Right cardiac atrium (tissue), 5 donors: ENCODE results near the gene TTC21B. TPM values are rescaled to one million over a fixed set of nuclear protein-coding genes. Genes with fewer than 3 reads are reported as not detected.

Experiments
- ATAC-seq, 2 donors: fragments of 200-7000 bp; cut with Tn5 transposase; one replicate each; pipeline versions ENCODE4 v1.8.0 to v1.9.1; 2020; ENCODE audit warnings: moderate library complexity in 2 of 2, mild to moderate bottlenecking in 1 of 2
- DNase-seq, 3 donors: peaks; one replicate each; pipeline ENCODE4 v3.0.0-alpha.2; 2020
- H3K27ac ChIP-seq: one replicate; pipeline ENCODE4 v1.5.1; 2013; ENCODE audit warnings: mild to moderate bottlenecking, low read length, control low read depth, moderate library complexity
- H3K27me3 ChIP-seq: one replicate; pipeline ENCODE4 v1.6.1; 2013; ENCODE audit not compliant: control insufficient read depth, insufficient read depth
- H3K4me1 ChIP-seq: one replicate; pipeline ENCODE4 v1.6.1; 2013; ENCODE audit warnings: low read length; ENCODE audit not compliant: control insufficient read depth, insufficient read depth
- H3K4me3 ChIP-seq: one replicate; pipeline ENCODE4 v1.5.1; 2013; ENCODE audit warnings: low read length, control low read depth
- H3K9me3 ChIP-seq: one replicate; pipeline ENCODE4 v1.6.1; 2013; ENCODE audit warnings: low read length; ENCODE audit not compliant: control insufficient read depth
- WGBS: extraction: QIAGEN DNeasy Blood & Tissue Kit; methylation state at CpG from one replicate; pipeline ENCODE4 v1.1.7; 2013; 5-methylcytosine and 5-hydroxymethylcytosine counted together
- intact Hi-C, 4 donors: fragments of 100-400 bp; cut with DNase I; formaldehyde crosslinking; loops; one replicate each; pipeline versions ENCODE4 v1.11.0 to v1.14.0; 2022 to 2023
- polyA plus RNA-seq: library from polyadenylated mRNA; stranded (reverse); fragments of 200-250 nt; gene quantifications from one replicate; pipeline ENCODE4 v1.2.3, GENCODE V29; 2013
- total RNA-seq, 4 donors: library from RNA; stranded (reverse); fragmentation: NEBNext Ultra II Directional; extraction: Animal tissue kit (Norgen Biotek cat#: 25700); gene quantifications; one replicate each; pipeline ENCODE4 v1.2.1, GENCODE V29; 2021
- donor health status: healthy with polysubstance abuse.
- donor health status: DM: no; HTN: yes; CAD: no.
- donor health status: DM: no; HTN: no; CAD: no.
- donor health status: DM: no; HTN: yes; CAD: no; lungs with severe emphysema.
- donor health status: DM: yes; HTN: yes; CAD: no.

Gene TTC21B
- total and polyA plus RNA-seq, 5 donors = 6.5 to 19.7 (median 16.4) TPM

- no peak overlapping the region for H3K27ac ChIP-seq
- no peak overlapping the region for H3K4me3 ChIP-seq
- H3K4me1 ChIP-seq = no peaks in the 10 kb centered on the region
- 90% methylated on average over 3 of the region's 3 CpGs for WGBS
- DNase-seq (no peak), ATAC-seq (no peak)
- H3K27me3 ChIP-seq = no peaks in the 10 kb centered on the region
- intact Hi-C loops = loop anchor here in 3 of 4 donors (10.0 kb wide), 2 partner anchors 166 to 176 kb away; partner anchors contain the start of gene SCN1A (in 1 of the 3)
- H3K9me3 ChIP-seq = no peaks in the 10 kb centered on the region
Measured at GRCh38 chr2:165958313-165958960, 4.9 kb upstream of the TTC21B start.

GRCh38 chr2:165957030-165957675 lies 3.6 kb upstream of the TTC21B start:
- 81% methylated on average over 60 of the region's 60 CpGs for WGBS
- no peaks in the 10 kb centered on the region for H3K9me3 ChIP-seq
- no peak overlapping the region for H3K27ac ChIP-seq
- DNase-seq = peak in 2 of 3 donors; percentile 51 to 60
- no peaks in the 10 kb centered on the region for H3K27me3 ChIP-seq
- no peak overlapping the region for H3K4me3 ChIP-seq
- intact Hi-C loops = loop anchor here in 3 of 4 donors (10.0 kb wide), 2 partner anchors 168 to 178 kb away; partner anchors contain the start of gene SCN1A (in 1 of the 3)
- H3K4me1 ChIP-seq = no peaks in the 10 kb centered on the region
- no peak for ATAC-seq

GRCh38 chr2:165953306-165953654 lies 296 bp downstream of the TTC21B start:
- WGBS = under 1% methylated on average over 24 of the region's 24 CpGs
- H3K9me3 ChIP-seq = no peaks in the 10 kb centered on the region

GRCh38 chr2:165952741-165953211 lies 800 bp downstream of the TTC21B start:
- intact Hi-C loops = loop anchor here in 3 of 4 donors (10.0 kb wide), 2 partner anchors 172 to 182 kb away; partner anchors contain the start of gene SCN1A (in 1 of the 3)
- Histone ChIP-seq H3K4me3 (peak overlapping the region; percentile 64), H3K27ac (no peak overlapping the region), H3K27me3 (no peaks in the 10 kb centered on the region), H3K4me1 (peaks cover 2% of the 10 kb centered on the region), H3K9me3 (no peaks in the 10 kb centered on the region)
- 11% methylated on average over 4 of the region's 4 CpGs for WGBS
- ATAC-seq (no peak), DNase-seq (no peak)

More at GRCh38 chr2:165953306-165953654, 296 bp downstream of the TTC21B start:
- Histone ChIP-seq H3K4me1 (peaks cover 2% of the 10 kb centered on the region), H3K27me3 (no peaks in the 10 kb centered on the region), H3K4me3 (peak overlapping the region; percentile 64), H3K27ac (peak overlapping the region; percentile 76)
- intact Hi-C loops = loop anchor here in 3 of 4 donors (10.0 kb wide), 2 partner anchors 172 to 182 kb away; partner anchors contain the start of gene SCN1A (in 1 of the 3)
- ATAC-seq (peak; percentile 75 to 82), DNase-seq (no peak)

GRCh38 chr2:165952085-165952484 lies 1.5 kb downstream of the TTC21B start:
- Histone ChIP-seq H3K4me3 (no peak overlapping the region), H3K9me3 (no peaks in the 10 kb centered on the region), H3K27ac (no peak overlapping the region), H3K27me3 (no peaks in the 10 kb centered on the region), H3K4me1 (peaks cover 2% of the 10 kb centered on the region)
- intact Hi-C loops = loop anchor here in 3 of 4 donors (10.0 kb wide), 2 partner anchors 173 to 183 kb away; partner anchors contain the start of gene SCN1A (in 1 of the 3)
- DNase-seq (no peak), ATAC-seq (no peak)
- 0% methylated on average over 1 of the region's 1 CpG for WGBS

- ATAC-seq (no peak), DNase-seq (no peak)
- no peak overlapping the region for H3K4me3 ChIP-seq
- WGBS = 96% methylated on average over 3 of the region's 3 CpGs
- H3K4me1 ChIP-seq = peaks cover 2% of the 10 kb centered on the region
- H3K9me3 ChIP-seq = no peaks in the 10 kb centered on the region
- H3K27me3 ChIP-seq = no peaks in the 10 kb centered on the region
- intact Hi-C loops = loop anchor here in 3 of 4 donors (10.0 kb wide), 2 partner anchors 174 to 184 kb away; partner anchors contain the start of gene SCN1A (in 1 of the 3)
- H3K27ac ChIP-seq = no peak overlapping the region
Measured at GRCh38 chr2:165950438-165950837, 3.1 kb downstream of the TTC21B start.

- ATAC-seq (no peak), DNase-seq (no peak)
- intact Hi-C loops = no loop called here
- WGBS = 98% methylated on average over 1 of the region's 1 CpG
- no peaks in the 10 kb centered on the region for H3K27me3 ChIP-seq
- H3K4me3 ChIP-seq = no peak overlapping the region
- H3K9me3 ChIP-seq = no peaks in the 10 kb centered on the region
- H3K4me1 ChIP-seq = no peaks in the 10 kb centered on the region
- no peak overlapping the region for H3K27ac ChIP-seq
Measured at GRCh38 chr2:165941827-165942226, 11.7 kb downstream of the TTC21B start.

- no peak for DNase-seq
- no peak for ATAC-seq
- Histone ChIP-seq H3K9me3 (no peaks in the 10 kb centered on the region), H3K27me3 (no peaks in the 10 kb centered on the region), H3K4me3 (no peak overlapping the region), H3K27ac (no peak overlapping the region), H3K4me1 (no peaks in the 10 kb centered on the region)
- intact Hi-C loops = no loop called here
- 87% methylated on average over 1 of the region's 1 CpG for WGBS
Measured at GRCh38 chr2:165938237-165938636, 15.3 kb downstream of the TTC21B start.

- 88% methylated on average over 4 of the region's 4 CpGs for WGBS
- H3K27me3 ChIP-seq = no peaks in the 10 kb centered on the region
- no peak for DNase-seq
- H3K4me1 ChIP-seq = no peaks in the 10 kb centered on the region
- intact Hi-C loops = no loop called here
- H3K27ac ChIP-seq = no peak overlapping the region
- H3K4me3 ChIP-seq = no peak overlapping the region
- ATAC-seq = no peak
- no peaks in the 10 kb centered on the region for H3K9me3 ChIP-seq
Measured at GRCh38 chr2:165933211-165933910, 20.2 kb downstream of the TTC21B start.

- 96% methylated on average over 1 of the region's 1 CpG for WGBS
Measured at GRCh38 chr2:165927774-165928173, 25.8 kb downstream of the TTC21B start.

More at GRCh38 chr2:165927774-165928173, 25.8 kb downstream of the TTC21B start:
- ATAC-seq (no peak), DNase-seq (no peak)
- no peak overlapping the region for H3K4me3 ChIP-seq
- H3K27ac ChIP-seq = no peak overlapping the region
- H3K27me3 ChIP-seq = no peaks in the 10 kb centered on the region
- H3K9me3 ChIP-seq = no peaks in the 10 kb centered on the region
- no peaks in the 10 kb centered on the region for H3K4me1 ChIP-seq
- intact Hi-C loops = no loop called here
